ENCODE data around the gene CNTRL.

DNA sequence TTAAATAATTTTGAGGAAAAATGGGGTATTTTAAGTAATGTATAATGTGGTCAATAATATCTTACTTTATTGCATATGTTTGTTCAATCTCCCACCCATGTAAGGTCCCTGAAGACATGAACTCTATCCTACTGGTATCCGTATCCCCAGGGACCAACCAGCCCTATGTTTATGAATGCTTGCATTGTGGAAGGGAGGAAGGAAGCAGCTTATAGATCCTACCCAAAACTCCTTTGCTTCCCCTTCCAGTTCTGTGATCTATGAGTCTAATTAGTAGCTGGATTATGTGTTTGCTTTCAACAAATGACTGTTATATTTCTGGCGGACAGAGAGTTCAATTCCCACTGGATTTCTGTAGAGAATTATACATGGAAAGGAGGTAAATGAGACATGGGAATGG, 45.6 kb downstream of the CNTRL start:
- TF ChIP-seq SIN3A (IDR thresholded peaks at IDR 0.05; ENCODE audit: borderline replicate concordance, insufficient read depth, low read length) = no peak
- no peak for TF ChIP-seq POLR2AphosphoS5 (IDR thresholded peaks at IDR 0.05; ENCODE audit: low read depth, low read length)
- TF ChIP-seq, protein P1, sequence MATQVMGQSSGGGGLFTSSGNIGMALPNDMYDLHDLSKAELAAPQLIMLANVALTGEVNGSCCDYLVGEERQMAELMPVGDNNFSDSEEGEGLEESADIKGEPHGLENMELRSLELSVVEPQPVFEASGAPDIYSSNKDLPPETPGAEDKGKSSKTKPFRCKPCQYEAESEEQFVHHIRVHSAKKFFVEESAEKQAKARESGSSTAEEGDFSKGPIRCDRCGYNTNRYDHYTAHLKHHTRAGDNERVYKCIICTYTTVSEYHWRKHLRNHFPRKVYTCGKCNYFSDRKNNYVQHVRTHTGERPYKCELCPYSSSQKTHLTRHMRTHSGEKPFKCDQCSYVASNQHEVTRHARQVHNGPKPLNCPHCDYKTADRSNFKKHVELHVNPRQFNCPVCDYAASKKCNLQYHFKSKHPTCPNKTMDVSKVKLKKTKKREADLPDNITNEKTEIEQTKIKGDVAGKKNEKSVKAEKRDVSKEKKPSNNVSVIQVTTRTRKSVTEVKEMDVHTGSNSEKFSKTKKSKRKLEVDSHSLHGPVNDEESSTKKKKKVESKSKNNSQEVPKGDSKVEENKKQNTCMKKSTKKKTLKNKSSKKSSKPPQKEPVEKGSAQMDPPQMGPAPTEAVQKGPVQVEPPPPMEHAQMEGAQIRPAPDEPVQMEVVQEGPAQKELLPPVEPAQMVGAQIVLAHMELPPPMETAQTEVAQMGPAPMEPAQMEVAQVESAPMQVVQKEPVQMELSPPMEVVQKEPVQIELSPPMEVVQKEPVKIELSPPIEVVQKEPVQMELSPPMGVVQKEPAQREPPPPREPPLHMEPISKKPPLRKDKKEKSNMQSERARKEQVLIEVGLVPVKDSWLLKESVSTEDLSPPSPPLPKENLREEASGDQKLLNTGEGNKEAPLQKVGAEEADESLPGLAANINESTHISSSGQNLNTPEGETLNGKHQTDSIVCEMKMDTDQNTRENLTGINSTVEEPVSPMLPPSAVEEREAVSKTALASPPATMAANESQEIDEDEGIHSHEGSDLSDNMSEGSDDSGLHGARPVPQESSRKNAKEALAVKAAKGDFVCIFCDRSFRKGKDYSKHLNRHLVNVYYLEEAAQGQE (IDR thresholded peaks at IDR 0.05; ENCODE audit: insufficient read depth in 1 of 2, low read depth in 2 of 2, low read length in 2 of 2) = no peak
- no peak for TF ChIP-seq TAF1 (IDR thresholded peaks at IDR 0.05; ENCODE audit: borderline replicate concordance, insufficient read depth, low read length)
